ENCODE results near the gene KRTAP4-9. TPM values are rescaled to one million over a fixed set of nuclear protein-coding genes. Genes with fewer than 3 reads are reported as not detected.
"Not testable (repeated sequence)": the region's sequence is repeated elsewhere in the genome, so short reads cannot be mapped to it uniquely, and the experiment has no call there.

Gene KRTAP4-9
- total RNA-seq, 6 experiments from 2014 or later, result 0.85 to 0.90 TPM; not detected in 4

GRCh38 chr17:41126412-41126811, 21.2 kb downstream of the KRTAP4-9 start:
- H3K4me1 Mint-ChIP-seq (ENCODE audit: low read depth), result peaks cover 49% of the 10 kb centered on the region
- no peak overlapping the region for H3K27ac Mint-ChIP-seq
- H3K9me3 Mint-ChIP-seq, result peaks cover 17% of the 10 kb centered on the region
- H3K4me3 Mint-ChIP-seq, result no peak overlapping the region
- no peaks in the 10 kb centered on the region; the same call in 1 of the 2 replicates for H3K27me3 Mint-ChIP-seq (ENCODE audit: insufficient read depth)
- no peak for DNase-seq
- no peak for TF ChIP-seq CTCF (IDR thresholded peaks at IDR 0.05)
- peaks cover 46% of the 10 kb centered on the region for H3K36me3 Mint-ChIP-seq (ENCODE audit: low read depth)

- Mint-ChIP-seq H3K9me3 (peaks cover 11% of the 10 kb centered on the region), H3K27me3 (ENCODE audit: insufficient read depth) (no peaks in the 10 kb centered on the region; the same call in 1 of the 2 replicates), H3K4me1 (ENCODE audit: low read depth) (peaks cover 54% of the 10 kb centered on the region), H3K27ac (no peak overlapping the region), H3K36me3 (ENCODE audit: low read depth) (peaks cover 41% of the 10 kb centered on the region), H3K4me3 (no peak overlapping the region)
- DNase-seq, result no peak
- TF ChIP-seq CTCF (IDR thresholded peaks at IDR 0.05), result no peak
These were observed 22.2 kb downstream of the KRTAP4-9 start for GRCh38 chr17:41127371-41127770.

- H3K27ac Mint-ChIP-seq, result peak overlapping the region; percentile 85
These were observed 26.8 kb downstream of the KRTAP4-9 start for GRCh38 chr17:41131979-41132378.

GRCh38 chr17:41133880-41134735, 28.9 kb downstream of the KRTAP4-9 start:
- peak overlapping the region; percentile 51 for H3K4me3 Mint-ChIP-seq
- peak overlapping the region; percentile 91 for H3K27ac Mint-ChIP-seq
- no peak for DNase-seq
- peaks cover 49% of the 10 kb centered on the region for H3K4me1 Mint-ChIP-seq (ENCODE audit: low read depth)
- no peaks in the 10 kb centered on the region; the same call in 1 of the 2 replicates for H3K27me3 Mint-ChIP-seq (ENCODE audit: insufficient read depth)
- peaks cover 15% of the 10 kb centered on the region for H3K9me3 Mint-ChIP-seq
- peaks cover 36% of the 10 kb centered on the region for H3K36me3 Mint-ChIP-seq (ENCODE audit: low read depth)
- TF ChIP-seq CTCF (IDR thresholded peaks at IDR 0.05), result no peak

More at GRCh38 chr17:41131979-41132378, 26.8 kb downstream of the KRTAP4-9 start:
- H3K4me3 Mint-ChIP-seq, result peak overlapping the region; percentile 16; the same call in 1 of the 2 replicates
- peaks cover 49% of the 10 kb centered on the region for H3K4me1 Mint-ChIP-seq (ENCODE audit: low read depth)
- peak; percentile 24 for DNase-seq
- H3K36me3 Mint-ChIP-seq (ENCODE audit: low read depth), result peaks cover 26% of the 10 kb centered on the region
- H3K27me3 Mint-ChIP-seq (ENCODE audit: insufficient read depth), result no peaks in the 10 kb centered on the region; the same call in 1 of the 2 replicates
- H3K9me3 Mint-ChIP-seq, result peaks cover 10% of the 10 kb centered on the region
- TF ChIP-seq CTCF (IDR thresholded peaks at IDR 0.05), result no peak

GRCh38 chr17:41139865-41140264, 34.7 kb downstream of the KRTAP4-9 start:
- Mint-ChIP-seq H3K9me3 (peaks cover 50% of the 10 kb centered on the region), H3K36me3 (ENCODE audit: low read depth) (peaks cover 52% of the 10 kb centered on the region), H3K27ac (peak overlapping the region; percentile 66), H3K4me1 (ENCODE audit: low read depth) (peaks cover 24% of the 10 kb centered on the region)
- not testable (repeated sequence) for H3K27me3 Mint-ChIP-seq (ENCODE audit: insufficient read depth); DNase-seq; H3K4me3 Mint-ChIP-seq

Measured in HFFc6 (cell line).